Activated CD4-positive, alpha-beta T cell treated with anti-CD3 and anti-CD28 coated beads for 1 hour (primary cell): ENCODE results near the gene MGAT3.

Source experiments
- DNase-seq: peaks from one replicate; pipeline ENCODE4 v3.0.0-alpha.2; 2020

Gene MGAT3

DNA sequence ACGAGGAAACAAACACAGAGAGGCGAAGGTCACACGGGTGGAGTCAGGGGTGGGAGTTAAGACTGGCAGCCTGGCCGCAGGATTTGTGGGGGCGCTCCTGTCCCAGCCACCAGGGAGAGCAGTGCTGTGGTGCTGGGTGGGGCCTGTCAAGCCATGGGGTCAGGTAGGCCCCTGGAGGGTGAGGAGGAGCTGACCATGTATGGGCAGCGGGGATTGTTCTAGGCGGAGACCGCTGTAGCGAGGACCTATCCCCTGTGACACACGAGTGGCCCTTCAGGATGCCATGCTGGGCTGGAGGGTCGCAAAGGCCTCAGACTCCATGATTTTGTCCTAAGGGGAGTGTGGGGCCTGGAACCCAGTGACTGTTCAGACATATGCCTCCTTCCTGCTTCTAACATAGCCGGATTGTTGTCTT, 77.3 kb downstream of the MGAT3 start:
- DNase-seq = no peak

DNA sequence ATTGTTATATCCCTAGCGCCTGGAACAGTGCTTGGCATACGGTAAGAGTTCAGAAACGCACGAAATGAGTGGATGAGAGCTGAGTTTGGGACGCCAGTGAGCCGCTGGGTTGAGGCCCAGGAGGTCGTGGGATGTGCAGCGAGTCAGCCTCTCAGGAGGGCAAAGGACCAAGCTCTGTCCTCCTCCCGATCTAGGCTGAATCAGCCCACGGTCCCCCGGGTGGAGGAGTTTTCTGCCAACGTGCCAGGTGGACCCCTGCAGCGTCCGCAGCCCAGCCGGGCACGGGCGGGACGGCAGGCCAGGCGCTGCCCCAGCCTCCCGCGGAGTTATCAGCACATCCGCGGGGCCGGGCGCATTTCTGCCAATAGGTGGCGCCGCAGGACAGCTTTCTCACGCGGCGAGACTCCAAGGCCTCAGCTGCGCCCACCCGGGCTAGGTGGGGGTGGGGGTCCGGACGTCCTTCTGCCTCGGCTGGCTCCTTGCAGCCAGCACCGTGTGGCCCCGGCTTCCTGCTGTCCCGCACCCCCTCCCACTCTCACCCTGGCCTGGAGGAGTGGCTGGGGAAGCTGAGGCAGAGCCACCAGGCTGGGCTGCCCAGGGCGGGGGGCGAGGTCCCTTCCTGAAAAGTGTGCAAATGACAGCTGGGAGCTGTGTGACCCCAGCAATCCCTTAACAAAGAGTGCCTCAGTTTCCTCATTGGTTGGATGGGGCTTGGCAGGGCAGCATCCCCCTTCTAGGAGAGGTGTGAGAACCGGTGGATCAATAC, 78.0 kb downstream of the MGAT3 start:
- DNase-seq = peak; percentile 67

- no peak for DNase-seq
Observed at GRCh38 chr22:39535357-39535725, 78.5 kb downstream of the MGAT3 start.

- no peak for DNase-seq
Observed at GRCh38 chr22:39535831-39536449, 79.1 kb downstream of the MGAT3 start.

- no peak for DNase-seq
Observed at GRCh38 chr22:39536711-39537110, 79.9 kb downstream of the MGAT3 start.

DNA sequence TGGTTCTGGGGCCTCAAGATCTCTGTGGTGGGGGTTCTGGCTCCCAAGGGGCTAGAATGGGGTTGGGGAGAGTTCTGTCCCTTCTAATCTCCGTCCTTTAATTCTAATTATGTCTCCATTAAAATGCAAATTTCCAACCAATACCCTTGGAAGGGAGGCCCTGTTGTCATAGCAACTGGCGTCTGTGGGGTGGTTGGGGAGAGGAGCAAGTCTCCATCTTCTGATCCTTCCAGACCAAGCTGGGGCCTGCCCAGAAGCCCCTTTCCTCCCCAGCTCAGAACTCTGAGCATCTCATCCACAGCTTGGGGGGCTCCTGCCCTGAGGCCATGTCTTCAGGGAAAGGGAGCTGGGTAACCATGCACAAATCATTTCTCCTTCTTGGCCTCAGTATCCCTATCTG, 81.2 kb downstream of the MGAT3 start:
- DNase-seq = no peak
